GM12874 (cell line): ENCODE results near the gene DSEL.
A peak's percentile ranks its signal among the peaks of the same experiment; 100 is the strongest.

Experiments used
- CTCF ChIP-seq: IDR thresholded peaks from 2 replicates; pipeline ENCODE4 v1.5.1; 2011; ENCODE audit warnings: low read depth, mild to moderate bottlenecking, control low read depth, low read length, moderate library complexity; ENCODE audit not compliant: insufficient read depth

The DSEL gene

GRCh38 chr18:67525328-67526099 is 9.0 kb upstream of the DSEL start:
- TF ChIP-seq CTCF, result no peak

GRCh38 chr18:67520351-67520921 is 3.9 kb upstream of the DSEL start:
- no peak for TF ChIP-seq CTCF

- TF ChIP-seq CTCF, result no peak
These were observed 3.1 kb upstream of the DSEL start for GRCh38 chr18:67519592-67519991.

- no peak for TF ChIP-seq CTCF
These were observed 2.0 kb upstream of the DSEL start for GRCh38 chr18:67518566-67518965.

GRCh38 chr18:67517444-67517765 is 885 bp upstream of the DSEL start:
- TF ChIP-seq CTCF, result no peak

- peak; percentile 60 for TF ChIP-seq CTCF
These were observed 480 bp downstream of the DSEL start for GRCh38 chr18:67515942-67516538.

- no peak for TF ChIP-seq CTCF
These were observed 1.5 kb downstream of the DSEL start for GRCh38 chr18:67514901-67515540.
